ENCODE measurements around the gene SERTAD2.

Gene SERTAD2

DNA sequence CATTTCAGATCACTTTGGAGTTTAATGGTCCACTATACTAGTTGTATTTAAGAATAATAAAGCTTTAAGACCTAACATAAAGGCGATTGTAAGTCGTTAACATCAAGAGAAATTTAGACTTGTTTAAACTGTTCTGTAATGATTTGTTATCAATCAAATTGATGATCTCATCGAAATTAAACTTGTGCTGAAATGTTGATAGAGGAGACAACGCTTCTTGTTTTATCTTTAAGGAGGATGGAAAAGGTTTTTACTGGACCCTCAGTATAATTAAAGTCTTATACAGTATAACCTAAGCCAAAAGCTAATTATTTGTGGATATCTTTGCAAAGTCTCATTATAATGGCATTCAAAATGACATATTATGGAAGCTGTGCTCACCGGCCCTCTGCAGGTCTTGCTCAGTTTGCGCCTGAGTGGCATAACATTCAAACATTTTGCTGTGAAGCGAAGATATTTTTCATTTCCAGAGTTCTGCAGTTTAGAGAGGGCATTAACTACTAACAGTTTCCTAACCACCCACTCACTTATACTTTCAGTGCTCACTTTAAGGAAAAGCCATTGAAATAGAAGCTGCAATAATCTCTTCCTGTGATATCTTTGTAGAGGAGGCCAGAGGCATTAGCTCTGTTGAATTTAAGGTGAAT lies 1.4 kb upstream of the SERTAD2 start:
- no peaks in the 10 kb centered on the region for H3K27me3 ChIP-seq (ENCODE audit: low read depth, low read length)
- peaks cover 0 to 17% of the 10 kb centered on the region in 2 donors for H3K36me3 ChIP-seq (ENCODE audit: control insufficient read depth in 1 of 2, insufficient read depth in 2 of 2, low read length in 2 of 2)
- peak overlapping the region; percentile 74 for H3K27ac ChIP-seq (ENCODE audit: low read length)
- H3K9me3 ChIP-seq (ENCODE audit: control insufficient read depth in 1 of 2, low read length in 2 of 2) = no peaks in the 10 kb centered on the region
- peak overlapping the region in 1 of 2 donors; percentile 74 for H3K4me3 ChIP-seq (ENCODE audit: low read depth in 1 of 2, low read length in 2 of 2)
- peaks cover 21 to 23% of the 10 kb centered on the region in 2 donors for H3K4me1 ChIP-seq (ENCODE audit: control insufficient read depth in 1 of 2, insufficient read depth in 2 of 2, low read length in 2 of 2)

GRCh38 chr2:64654063-64654811 lies 524 bp upstream of the SERTAD2 start:
- H3K4me3 ChIP-seq (ENCODE audit: low read depth in 1 of 2, low read length in 2 of 2) = peak overlapping the region; percentile 74 to 85
- peaks cover 29 to 30% of the 10 kb centered on the region in 2 donors for H3K4me1 ChIP-seq (ENCODE audit: control insufficient read depth in 1 of 2, insufficient read depth in 2 of 2, low read length in 2 of 2)
- no peaks in the 10 kb centered on the region for H3K9me3 ChIP-seq (ENCODE audit: control insufficient read depth in 1 of 2, low read length in 2 of 2)
- peaks cover 0 to 17% of the 10 kb centered on the region in 2 donors for H3K36me3 ChIP-seq (ENCODE audit: control insufficient read depth in 1 of 2, insufficient read depth in 2 of 2, low read length in 2 of 2)
- H3K27ac ChIP-seq (ENCODE audit: low read length) = peak overlapping the region; percentile 74
- H3K27me3 ChIP-seq (ENCODE audit: low read depth, low read length) = no peaks in the 10 kb centered on the region

- peak overlapping the region; percentile 96 for H3K27ac ChIP-seq (ENCODE audit: low read length)
- peaks cover 0 to 17% of the 10 kb centered on the region in 2 donors for H3K36me3 ChIP-seq (ENCODE audit: control insufficient read depth in 1 of 2, insufficient read depth in 2 of 2, low read length in 2 of 2)
- H3K4me1 ChIP-seq (ENCODE audit: control insufficient read depth in 1 of 2, insufficient read depth in 2 of 2, low read length in 2 of 2) = peaks cover 32 to 36% of the 10 kb centered on the region in 2 donors
- H3K9me3 ChIP-seq (ENCODE audit: control insufficient read depth in 1 of 2, low read length in 2 of 2) = no peaks in the 10 kb centered on the region
- H3K4me3 ChIP-seq (ENCODE audit: low read depth in 1 of 2, low read length in 2 of 2) = peak overlapping the region; percentile 81 to 84
- no peaks in the 10 kb centered on the region for H3K27me3 ChIP-seq (ENCODE audit: low read depth, low read length)
These were observed 1.2 kb downstream of the SERTAD2 start for GRCh38 chr2:64652231-64653108.

DNA sequence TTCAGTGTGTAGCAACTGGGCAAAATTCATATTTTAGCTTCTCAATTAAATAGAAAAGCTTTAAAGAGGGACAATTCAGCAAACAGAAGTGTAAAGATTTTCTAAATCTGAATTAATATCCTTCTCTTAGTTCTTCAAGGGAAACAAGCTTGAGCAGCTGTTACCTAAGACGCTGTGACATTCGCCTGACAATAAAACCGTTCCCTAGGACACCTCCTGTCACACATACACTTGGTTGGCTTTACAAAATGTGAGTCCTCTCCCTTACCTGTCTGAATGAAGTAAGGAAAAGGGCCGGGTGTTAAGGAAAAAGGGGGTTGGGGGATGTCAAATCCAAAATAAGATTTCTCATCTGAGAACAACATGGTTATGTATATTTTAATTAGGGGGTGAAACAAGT lies 2.1 kb downstream of the SERTAD2 start:
- Histone ChIP-seq H3K27ac (ENCODE audit: low read length) (peak overlapping the region; percentile 96), H3K4me3 (ENCODE audit: low read depth in 1 of 2, low read length in 2 of 2) (peak overlapping the region in 1 of 2 donors; percentile 81)

GRCh38 chr2:64650722-64651338 lies 2.9 kb downstream of the SERTAD2 start:
- no peak overlapping the region for H3K4me3 ChIP-seq (ENCODE audit: low read depth in 1 of 2, low read length in 2 of 2)
- no peaks in the 10 kb centered on the region for H3K27me3 ChIP-seq (ENCODE audit: low read depth, low read length)
- peaks cover 0 to 17% of the 10 kb centered on the region in 2 donors for H3K36me3 ChIP-seq (ENCODE audit: control insufficient read depth in 1 of 2, insufficient read depth in 2 of 2, low read length in 2 of 2)
- H3K27ac ChIP-seq (ENCODE audit: low read length) = no peak overlapping the region
- peaks cover 39 to 40% of the 10 kb centered on the region in 2 donors for H3K4me1 ChIP-seq (ENCODE audit: control insufficient read depth in 1 of 2, insufficient read depth in 2 of 2, low read length in 2 of 2)
- no peaks in the 10 kb centered on the region for H3K9me3 ChIP-seq (ENCODE audit: control insufficient read depth in 1 of 2, low read length in 2 of 2)

More for the DNA sequence above, 2.1 kb downstream of the SERTAD2 start:
- Histone ChIP-seq H3K4me1 (ENCODE audit: control insufficient read depth in 1 of 2, insufficient read depth in 2 of 2, low read length in 2 of 2) (peaks cover 35 to 36% of the 10 kb centered on the region in 2 donors), H3K9me3 (ENCODE audit: control insufficient read depth in 1 of 2, low read length in 2 of 2) (no peaks in the 10 kb centered on the region), H3K27me3 (ENCODE audit: low read depth, low read length) (no peaks in the 10 kb centered on the region), H3K36me3 (ENCODE audit: control insufficient read depth in 1 of 2, insufficient read depth in 2 of 2, low read length in 2 of 2) (peaks cover 0 to 17% of the 10 kb centered on the region in 2 donors)

DNA sequence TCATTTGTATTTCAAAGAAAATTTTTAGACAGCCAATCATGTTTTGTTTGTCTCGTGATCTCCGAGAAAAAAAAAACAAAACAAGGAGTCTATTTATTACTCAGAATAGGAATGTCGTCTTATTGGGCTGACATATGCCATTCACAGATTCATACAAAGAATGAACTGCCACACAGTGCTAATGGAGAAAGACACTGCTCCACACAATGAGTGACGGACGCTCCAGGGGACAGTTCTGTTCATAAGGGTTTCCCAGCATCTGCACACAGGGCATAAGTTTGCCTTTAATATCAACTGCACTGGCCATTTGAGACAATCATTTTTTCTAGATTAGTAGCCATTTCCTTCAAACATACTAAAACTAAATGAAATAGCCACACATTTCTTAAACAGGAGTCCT lies 3.4 kb downstream of the SERTAD2 start:
- no peaks in the 10 kb centered on the region for H3K9me3 ChIP-seq (ENCODE audit: control insufficient read depth in 1 of 2, low read length in 2 of 2)
- H3K27me3 ChIP-seq (ENCODE audit: low read depth, low read length) = no peaks in the 10 kb centered on the region
- no peak overlapping the region for H3K4me3 ChIP-seq (ENCODE audit: low read depth in 1 of 2, low read length in 2 of 2)
- peaks cover 42% of the 10 kb centered on the region in 2 donors for H3K4me1 ChIP-seq (ENCODE audit: control insufficient read depth in 1 of 2, insufficient read depth in 2 of 2, low read length in 2 of 2)
- H3K36me3 ChIP-seq (ENCODE audit: control insufficient read depth in 1 of 2, insufficient read depth in 2 of 2, low read length in 2 of 2) = peaks cover 0 to 17% of the 10 kb centered on the region in 2 donors
- no peak overlapping the region for H3K27ac ChIP-seq (ENCODE audit: low read length)

DNA sequence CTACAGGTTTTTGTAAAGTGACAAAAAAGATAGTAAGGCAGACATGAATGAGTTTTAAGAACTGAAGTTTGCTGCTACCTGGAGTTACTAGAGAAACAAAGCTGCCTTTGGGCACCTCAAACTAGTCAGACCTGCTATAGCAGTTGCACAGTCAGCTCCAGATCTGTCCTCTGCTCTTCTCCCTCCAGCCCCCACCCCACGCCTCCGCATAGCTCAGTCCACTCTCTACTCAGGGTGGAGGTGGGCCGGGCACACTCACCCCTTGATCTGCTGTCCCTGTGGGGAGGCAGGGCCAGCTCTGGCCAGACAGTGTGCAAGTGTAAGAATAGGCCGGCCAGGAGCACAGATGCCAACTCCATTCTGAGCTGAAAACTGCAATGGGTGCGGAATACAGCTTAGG lies 4.1 kb downstream of the SERTAD2 start:
- Histone ChIP-seq H3K27me3 (ENCODE audit: low read depth, low read length) (no peaks in the 10 kb centered on the region), H3K9me3 (ENCODE audit: control insufficient read depth in 1 of 2, low read length in 2 of 2) (no peaks in the 10 kb centered on the region), H3K4me3 (ENCODE audit: low read depth in 1 of 2, low read length in 2 of 2) (no peak overlapping the region), H3K4me1 (ENCODE audit: control insufficient read depth in 1 of 2, insufficient read depth in 2 of 2, low read length in 2 of 2) (peaks cover 36 to 38% of the 10 kb centered on the region in 2 donors), H3K36me3 (ENCODE audit: control insufficient read depth in 1 of 2, insufficient read depth in 2 of 2, low read length in 2 of 2) (peaks cover 0 to 18% of the 10 kb centered on the region in 2 donors), H3K27ac (ENCODE audit: low read length) (no peak overlapping the region)

DNA sequence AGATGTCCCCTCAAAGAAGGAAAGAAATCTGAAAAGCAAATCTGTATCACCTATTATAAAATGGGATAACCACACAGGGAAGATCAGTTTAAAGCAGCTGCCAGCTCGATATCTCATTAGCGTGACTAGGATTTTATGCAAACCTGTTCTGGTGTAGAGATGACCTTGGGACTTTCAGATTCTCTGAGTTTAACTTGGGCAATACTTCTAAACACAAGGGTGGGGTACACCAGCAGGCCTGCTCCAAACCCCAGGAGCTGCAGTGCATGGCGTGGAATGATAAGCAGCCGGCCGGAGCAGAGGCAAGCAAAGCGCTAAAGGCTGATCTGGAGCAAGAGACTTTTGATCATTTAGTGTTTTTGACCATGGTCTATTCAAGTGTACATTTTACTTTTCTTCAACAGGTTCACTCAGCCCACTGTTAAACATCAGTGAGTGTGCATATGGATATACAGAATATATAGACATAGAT lies 4.7 kb downstream of the SERTAD2 start:
- Histone ChIP-seq H3K9me3 (ENCODE audit: control insufficient read depth in 1 of 2, low read length in 2 of 2) (no peaks in the 10 kb centered on the region), H3K4me3 (ENCODE audit: low read depth in 1 of 2, low read length in 2 of 2) (no peak overlapping the region), H3K27ac (ENCODE audit: low read length) (no peak overlapping the region), H3K36me3 (ENCODE audit: control insufficient read depth in 1 of 2, insufficient read depth in 2 of 2, low read length in 2 of 2) (peaks cover 0 to 15% of the 10 kb centered on the region in 2 donors), H3K4me1 (ENCODE audit: control insufficient read depth in 1 of 2, insufficient read depth in 2 of 2, low read length in 2 of 2) (peaks cover 39 to 41% of the 10 kb centered on the region in 2 donors), H3K27me3 (ENCODE audit: low read depth, low read length) (no peaks in the 10 kb centered on the region)

GRCh38 chr2:64646007-64646880 lies 7.5 kb downstream of the SERTAD2 start:
- Histone ChIP-seq H3K27me3 (ENCODE audit: low read depth, low read length) (no peaks in the 10 kb centered on the region), H3K9me3 (ENCODE audit: control insufficient read depth in 1 of 2, low read length in 2 of 2) (no peaks in the 10 kb centered on the region), H3K4me3 (ENCODE audit: low read depth in 1 of 2, low read length in 2 of 2) (no peak overlapping the region), H3K36me3 (ENCODE audit: control insufficient read depth in 1 of 2, insufficient read depth in 2 of 2, low read length in 2 of 2) (peaks cover 0 to 4% of the 10 kb centered on the region in 2 donors), H3K27ac (ENCODE audit: low read length) (peak overlapping the region; percentile 97), H3K4me1 (ENCODE audit: control insufficient read depth in 1 of 2, insufficient read depth in 2 of 2, low read length in 2 of 2) (peaks cover 31 to 49% of the 10 kb centered on the region in 2 donors)

Data from muscle layer of duodenum (tissue), 2 donors.